ENCODE data around the gene SEPHS2. TPM values are rescaled to one million over a fixed set of nuclear protein-coding genes. Genes with fewer than 3 reads are reported as not detected.

SEPHS2 gene
- total and polyA plus RNA-seq, 4 donors: 17.1 to 68.6 (median 46.0) TPM

GRCh38 chr16:30458561-30459394, 13.1 kb upstream of the SEPHS2 start:
- H3K4me1 ChIP-seq (ENCODE audit: control insufficient read depth in 5 of 5, insufficient read depth in 5 of 5, low read length in 5 of 5): no peaks in the 10 kb centered on the region
- no peak overlapping the region for H3K4me3 ChIP-seq
- no peak for ATAC-seq (ENCODE audit: insufficient read depth, low FRiP score)
- TF ChIP-seq, protein P1, sequence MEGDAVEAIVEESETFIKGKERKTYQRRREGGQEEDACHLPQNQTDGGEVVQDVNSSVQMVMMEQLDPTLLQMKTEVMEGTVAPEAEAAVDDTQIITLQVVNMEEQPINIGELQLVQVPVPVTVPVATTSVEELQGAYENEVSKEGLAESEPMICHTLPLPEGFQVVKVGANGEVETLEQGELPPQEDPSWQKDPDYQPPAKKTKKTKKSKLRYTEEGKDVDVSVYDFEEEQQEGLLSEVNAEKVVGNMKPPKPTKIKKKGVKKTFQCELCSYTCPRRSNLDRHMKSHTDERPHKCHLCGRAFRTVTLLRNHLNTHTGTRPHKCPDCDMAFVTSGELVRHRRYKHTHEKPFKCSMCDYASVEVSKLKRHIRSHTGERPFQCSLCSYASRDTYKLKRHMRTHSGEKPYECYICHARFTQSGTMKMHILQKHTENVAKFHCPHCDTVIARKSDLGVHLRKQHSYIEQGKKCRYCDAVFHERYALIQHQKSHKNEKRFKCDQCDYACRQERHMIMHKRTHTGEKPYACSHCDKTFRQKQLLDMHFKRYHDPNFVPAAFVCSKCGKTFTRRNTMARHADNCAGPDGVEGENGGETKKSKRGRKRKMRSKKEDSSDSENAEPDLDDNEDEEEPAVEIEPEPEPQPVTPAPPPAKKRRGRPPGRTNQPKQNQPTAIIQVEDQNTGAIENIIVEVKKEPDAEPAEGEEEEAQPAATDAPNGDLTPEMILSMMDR (IDR thresholded peaks at IDR 0.05; ENCODE audit: control extremely low read depth, extremely low read depth): no peak
- WGBS, 2 donors: 38 to 59% methylated on average over 22 of the region's 22 CpGs
- H3K9ac ChIP-seq (ENCODE audit: insufficient read depth in 1 of 2, low read length in 2 of 2): no peak overlapping the region
- H3K27ac ChIP-seq (ENCODE audit: low read depth in 1 of 2, low read length in 1 of 2): no peak overlapping the region
- no peaks in the 10 kb centered on the region for H3K9me3 ChIP-seq (ENCODE audit: control insufficient read depth in 4 of 4, insufficient read depth in 3 of 4, low read length in 3 of 4)
- H3K36me3 ChIP-seq (ENCODE audit: control insufficient read depth in 4 of 4, insufficient read depth in 4 of 4, low read length in 4 of 4): no peaks in the 10 kb centered on the region
- H3K27me3 ChIP-seq (ENCODE audit: control insufficient read depth in 3 of 3, insufficient read depth in 3 of 3, low read length in 2 of 3): no peaks in the 10 kb centered on the region
- DNase-seq: no peak

- H3K27me3 ChIP-seq (ENCODE audit: control insufficient read depth in 3 of 3, insufficient read depth in 3 of 3, low read length in 2 of 3): no peaks in the 10 kb centered on the region
- H3K4me1 ChIP-seq (ENCODE audit: control insufficient read depth in 5 of 5, insufficient read depth in 5 of 5, low read length in 5 of 5): no peaks in the 10 kb centered on the region
- H3K36me3 ChIP-seq (ENCODE audit: control insufficient read depth in 4 of 4, insufficient read depth in 4 of 4, low read length in 4 of 4): no peaks in the 10 kb centered on the region
- H3K9me3 ChIP-seq (ENCODE audit: control insufficient read depth in 4 of 4, insufficient read depth in 3 of 4, low read length in 3 of 4): no peaks in the 10 kb centered on the region
- no peak overlapping the region for H3K4me3 ChIP-seq
- no peak for ATAC-seq (ENCODE audit: insufficient read depth, low FRiP score)
- no peak overlapping the region for H3K9ac ChIP-seq (ENCODE audit: insufficient read depth in 1 of 2, low read length in 2 of 2)
- WGBS, 2 donors: 90 to 95% methylated on average over 16 of the region's 16 CpGs
- no peak for DNase-seq
- H3K27ac ChIP-seq (ENCODE audit: low read depth in 1 of 2, low read length in 1 of 2): no peak overlapping the region
- TF ChIP-seq, protein P1 (IDR thresholded peaks at IDR 0.05; ENCODE audit: control extremely low read depth, extremely low read depth): no peak
These were observed 12.3 kb upstream of the SEPHS2 start for GRCh38 chr16:30457743-30458560.

GRCh38 chr16:30457256-30457655, 11.6 kb upstream of the SEPHS2 start:
- no peak for DNase-seq
- no peak overlapping the region for H3K27ac ChIP-seq (ENCODE audit: low read depth in 1 of 2, low read length in 1 of 2)
- H3K36me3 ChIP-seq (ENCODE audit: control insufficient read depth in 4 of 4, insufficient read depth in 4 of 4, low read length in 4 of 4): no peaks in the 10 kb centered on the region
- no peak overlapping the region for H3K4me3 ChIP-seq
- 96 to 100% methylated on average over 1 of the region's 1 CpG for WGBS, 2 donors
- ATAC-seq (ENCODE audit: insufficient read depth, low FRiP score): no peak
- no peaks in the 10 kb centered on the region for H3K9me3 ChIP-seq (ENCODE audit: control insufficient read depth in 4 of 4, insufficient read depth in 3 of 4, low read length in 3 of 4)
- H3K4me1 ChIP-seq (ENCODE audit: control insufficient read depth in 5 of 5, insufficient read depth in 5 of 5, low read length in 5 of 5): no peaks in the 10 kb centered on the region
- H3K9ac ChIP-seq (ENCODE audit: insufficient read depth in 1 of 2, low read length in 2 of 2): no peak overlapping the region
- TF ChIP-seq, protein P1 (IDR thresholded peaks at IDR 0.05; ENCODE audit: control extremely low read depth, extremely low read depth): no peak
- no peaks in the 10 kb centered on the region for H3K27me3 ChIP-seq (ENCODE audit: control insufficient read depth in 3 of 3, insufficient read depth in 3 of 3, low read length in 2 of 3)
